Measurements from ENCODE around the gene UBE2I. TPM values are rescaled to one million over a fixed set of nuclear protein-coding genes. Genes with fewer than 3 reads are reported as not detected.

Gene UBE2I
- total RNA-seq, 2 experiments from 2014 or later: 122 to 323 TPM

- no peaks in the 10 kb centered on the region for H3K79me2 ChIP-seq (ENCODE audit: insufficient read depth, low read depth, low read length)
- no peaks in the 10 kb centered on the region for H4K20me1 ChIP-seq (ENCODE audit: insufficient read depth, low read length)
- CTCF ChIA-PET (ENCODE audit: unreplicated experiment): interaction anchor here (0.7 kb wide), 1 partner anchor 647 kb away, joined by 3 read pairs; no protein-coding TSS in a partner anchor
- no peak overlapping the region for H2AFZ ChIP-seq (ENCODE audit: low read length)
- intact Hi-C loops (cut with micrococcal nuclease; ENCODE audit: unreplicated experiment): no loop called here
- H3K27ac ChIP-seq (ENCODE audit: low read depth, low read length, poor library complexity, severe bottlenecking): no peak overlapping the region
- H3K4me3 ChIP-seq (ENCODE audit: low read depth, low read length, poor library complexity, severe bottlenecking): no peak overlapping the region
- no peaks in the 10 kb centered on the region for H3K36me3 ChIP-seq (ENCODE audit: insufficient read depth, low read length)
- POLR2A ChIA-PET: interaction anchor here (0.5 kb wide), 1 partner anchor 675 kb away, joined by 4 read pairs; no protein-coding TSS in a partner anchor
- H3K4me1 ChIP-seq (ENCODE audit: insufficient read depth, low read length, poor library complexity, severe bottlenecking): peaks cover 24% of the 10 kb centered on the region
- no peak for DNase-seq (ENCODE audit: low spot score)
- TF ChIP-seq EZH2phosphoT487 (IDR thresholded peaks at IDR 0.05; ENCODE audit: borderline replicate concordance, low read depth, low read length) (no peak), CTCF (conservative IDR thresholded peaks at IDR 0.05; ENCODE audit: low read length) (no peak)
- H3K9me2 ChIP-seq (ENCODE audit: insufficient read depth, low read length): no peaks in the 10 kb centered on the region
- H3K9me3 ChIP-seq (ENCODE audit: low read length): no peaks in the 10 kb centered on the region
- no TSS peak for BruUV-seq (replicated peaks)
- no peak overlapping the region for H3K4me2 ChIP-seq (ENCODE audit: low read length)
Measured at GRCh38 chr16:1337486-1337885, 28.1 kb downstream of the UBE2I start.

DNA sequence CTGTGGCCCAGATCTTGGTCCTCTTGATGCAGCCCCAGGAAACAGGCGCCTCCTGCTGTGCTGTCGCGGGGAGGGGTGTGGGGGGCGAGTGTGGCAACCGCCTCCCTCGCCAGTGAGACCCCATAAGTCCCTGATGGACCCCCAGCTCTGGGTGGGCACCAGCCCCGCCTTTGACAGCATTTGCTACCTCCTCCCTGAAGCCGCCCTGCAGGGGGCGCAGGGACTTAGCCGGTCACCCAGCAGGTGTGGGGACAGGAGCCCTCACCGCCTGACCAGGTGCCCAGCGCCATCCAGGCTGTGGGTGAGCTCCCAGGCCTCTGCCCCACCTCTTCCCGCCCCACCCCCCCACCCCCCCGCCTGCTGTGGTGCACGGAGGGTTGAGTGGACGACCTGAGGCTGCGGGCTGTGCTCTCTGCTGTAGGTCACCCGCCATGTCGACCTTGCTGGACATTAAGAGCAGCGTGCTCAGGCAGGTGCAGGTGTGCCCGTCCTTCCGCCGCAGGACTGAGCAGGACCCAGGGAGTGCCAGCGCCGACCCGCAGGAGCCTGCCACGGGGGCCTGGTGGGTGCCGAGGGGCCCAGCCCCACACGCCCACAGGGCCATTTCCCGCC lies 28.8 kb downstream of the UBE2I start:
- TF ChIP-seq CTCF (conservative IDR thresholded peaks at IDR 0.05; ENCODE audit: low read length): peak; percentile 63
- TF ChIP-seq EZH2phosphoT487 (IDR thresholded peaks at IDR 0.05; ENCODE audit: borderline replicate concordance, low read depth, low read length): no peak
- Histone ChIP-seq H3K9me3 (ENCODE audit: low read length) (no peaks in the 10 kb centered on the region), H3K79me2 (ENCODE audit: insufficient read depth, low read depth, low read length) (no peaks in the 10 kb centered on the region), H3K27ac (ENCODE audit: low read depth, low read length, poor library complexity, severe bottlenecking) (no peak overlapping the region), H3K4me3 (ENCODE audit: low read depth, low read length, poor library complexity, severe bottlenecking) (no peak overlapping the region), H3K9me2 (ENCODE audit: insufficient read depth, low read length) (no peaks in the 10 kb centered on the region), H4K20me1 (ENCODE audit: insufficient read depth, low read length) (no peaks in the 10 kb centered on the region), H3K4me1 (ENCODE audit: insufficient read depth, low read length, poor library complexity, severe bottlenecking) (peaks cover 20% of the 10 kb centered on the region), H2AFZ (ENCODE audit: low read length) (no peak overlapping the region), H3K4me2 (ENCODE audit: low read length) (no peak overlapping the region), H3K36me3 (ENCODE audit: insufficient read depth, low read length) (no peaks in the 10 kb centered on the region)
- intact Hi-C loops (cut with micrococcal nuclease; ENCODE audit: unreplicated experiment): no loop called here
- peak; percentile 54 for DNase-seq (ENCODE audit: low spot score)
- no TSS peak for BruUV-seq (replicated peaks)
- ChIA-PET CTCF (ENCODE audit: unreplicated experiment) (no interaction called here), POLR2A (no interaction called here)

DNA sequence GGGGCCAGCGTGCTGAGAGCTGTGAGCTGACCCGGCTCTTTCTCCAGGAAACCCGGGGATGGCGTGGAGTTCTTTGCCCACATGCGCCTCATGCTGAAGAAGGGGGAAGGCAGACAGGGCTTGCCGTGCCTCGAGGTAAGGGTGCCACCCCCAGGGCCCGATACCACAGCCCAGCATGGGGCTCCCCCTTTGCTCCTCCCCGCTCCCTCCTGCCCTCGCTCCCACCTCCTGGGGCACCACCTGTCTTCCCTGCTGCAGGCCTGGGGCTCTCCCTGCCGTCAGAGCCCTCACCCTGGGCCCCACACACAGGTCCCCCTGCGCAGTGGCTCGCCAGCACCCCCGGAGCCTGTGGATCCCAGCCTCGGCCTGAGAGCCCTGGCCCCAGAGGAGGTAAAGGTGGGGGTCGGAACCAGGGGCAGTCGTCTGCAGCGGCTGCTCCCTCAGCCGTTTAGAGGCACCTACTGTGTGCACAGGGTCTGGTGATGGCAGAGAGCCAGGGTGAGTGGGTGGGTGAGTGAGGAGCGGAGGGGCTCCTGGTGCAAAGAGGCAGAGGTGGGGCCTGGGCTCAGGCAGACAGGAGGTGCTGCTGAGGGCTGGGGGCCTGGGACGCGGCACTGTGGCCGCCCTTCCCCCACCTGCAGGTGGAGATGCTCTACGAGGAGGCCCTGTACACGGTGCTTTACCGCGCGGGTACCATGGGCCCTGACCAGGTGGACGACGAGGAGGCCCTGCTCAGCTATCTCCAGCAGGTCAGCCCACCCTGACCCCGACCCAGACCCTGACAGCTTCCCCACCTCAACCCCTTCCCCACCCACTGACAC lies 29.6 kb downstream of the UBE2I start:
- no peak overlapping the region for H3K4me2 ChIP-seq (ENCODE audit: low read length)
- CTCF ChIA-PET (ENCODE audit: unreplicated experiment): no interaction called here
- no peak overlapping the region for H3K27ac ChIP-seq (ENCODE audit: low read depth, low read length, poor library complexity, severe bottlenecking)
- H3K36me3 ChIP-seq (ENCODE audit: insufficient read depth, low read length): no peaks in the 10 kb centered on the region
- DNase-seq (ENCODE audit: low spot score): no peak
- no peak overlapping the region for H2AFZ ChIP-seq (ENCODE audit: low read length)
- H3K9me3 ChIP-seq (ENCODE audit: low read length): no peaks in the 10 kb centered on the region
- peaks cover 18% of the 10 kb centered on the region for H3K4me1 ChIP-seq (ENCODE audit: insufficient read depth, low read length, poor library complexity, severe bottlenecking)
- H3K79me2 ChIP-seq (ENCODE audit: insufficient read depth, low read depth, low read length): no peaks in the 10 kb centered on the region
- no peaks in the 10 kb centered on the region for H4K20me1 ChIP-seq (ENCODE audit: insufficient read depth, low read length)
- no peak overlapping the region for H3K4me3 ChIP-seq (ENCODE audit: low read depth, low read length, poor library complexity, severe bottlenecking)
- intact Hi-C loops (cut with micrococcal nuclease; ENCODE audit: unreplicated experiment): no loop called here
- no peak for TF ChIP-seq EZH2phosphoT487 (IDR thresholded peaks at IDR 0.05; ENCODE audit: borderline replicate concordance, low read depth, low read length)
- TF ChIP-seq CTCF (conservative IDR thresholded peaks at IDR 0.05; ENCODE audit: low read length): no peak
- POLR2A ChIA-PET: no interaction called here
- no peaks in the 10 kb centered on the region for H3K9me2 ChIP-seq (ENCODE audit: insufficient read depth, low read length)
- no TSS peak for BruUV-seq (replicated peaks)

All from OCI-LY7 (cell line).